GM19467 (cell line): ENCODE results near the gene PDXK.

Source experiments
- ATAC-seq: cut with Tn5 transposase; IDR thresholded peaks from one replicate; pipeline ENCODE4 v1.9.1; 2021; ENCODE audit warnings: mild to moderate bottlenecking, moderate library complexity; ENCODE audit not compliant: unreplicated experiment

PDXK gene

GRCh38 chr21:43778469-43779335, 59.8 kb downstream of the PDXK start:
- ATAC-seq = no peak

- ATAC-seq = no peak
Measured at GRCh38 chr21:43779660-43780059, 60.7 kb downstream of the PDXK start.

- no peak for ATAC-seq
Measured at GRCh38 chr21:43781846-43782245, 62.9 kb downstream of the PDXK start.

- ATAC-seq = no peak
Measured at GRCh38 chr21:43782431-43783097, 63.6 kb downstream of the PDXK start.

GRCh38 chr21:43783098-43783700, 64.3 kb downstream of the PDXK start:
- ATAC-seq = no peak

- no peak for ATAC-seq
Measured at GRCh38 chr21:43785134-43785533, 66.2 kb downstream of the PDXK start.

- no peak for ATAC-seq
Measured at GRCh38 chr21:43786300-43786806, 67.4 kb downstream of the PDXK start.

GRCh38 chr21:43786807-43787440, 68.0 kb downstream of the PDXK start:
- no peak for ATAC-seq

GRCh38 chr21:43789276-43790009, 70.5 kb downstream of the PDXK start, which contains the start of gene RRP1:
Gene RRP1 (plus strand): TSS chr21:43789577. CDS start chr21:43789630, 53 bp downstream.
- peak; percentile 85 for ATAC-seq

- no peak for ATAC-seq
Measured at GRCh38 chr21:43790010-43790524, 71.1 kb downstream of the PDXK start.

- no peak for ATAC-seq
Measured at GRCh38 chr21:43792406-43792805, 73.5 kb downstream of the PDXK start.

GRCh38 chr21:43793243-43793642, 74.3 kb downstream of the PDXK start:
- no peak for ATAC-seq

- ATAC-seq = no peak
Measured at GRCh38 chr21:43794311-43794710, 75.4 kb downstream of the PDXK start.

- no peak for ATAC-seq
Measured at GRCh38 chr21:43794857-43795256, 75.9 kb downstream of the PDXK start.

GRCh38 chr21:43797415-43797814, 78.5 kb downstream of the PDXK start:
- no peak for ATAC-seq

- ATAC-seq = no peak
Measured at GRCh38 chr21:43797925-43798715, 79.2 kb downstream of the PDXK start.

GRCh38 chr21:43799301-43799840, 80.4 kb downstream of the PDXK start:
- ATAC-seq = no peak

- no peak for ATAC-seq
Measured at GRCh38 chr21:43800124-43800523, 81.2 kb downstream of the PDXK start.

- ATAC-seq = no peak
Measured at GRCh38 chr21:43800566-43800965, 81.6 kb downstream of the PDXK start.
